CD4-positive, alpha-beta T cell treated with Interleukin-10 for 1 hour (primary cell): ENCODE results near the gene ZNF805.
"Not testable (repeated sequence)": the region's sequence is repeated elsewhere in the genome, so short reads cannot be mapped to it uniquely, and the experiment has no call there.

ENCODE experiments used
- DNase-seq: peaks from one replicate; pipeline ENCODE4 v3.0.0-alpha.2; 2020

The ZNF805 gene

GRCh38 chr19:57269515-57270250 is 29.3 kb downstream of the ZNF805 start:
- DNase-seq, result no peak

GRCh38 chr19:57271280-57271679 is 30.8 kb downstream of the ZNF805 start:
- DNase-seq, result no peak

GRCh38 chr19:57273014-57273413 is 32.6 kb downstream of the ZNF805 start:
- DNase-seq, result no peak

GRCh38 chr19:57276430-57276829 is 36.0 kb downstream of the ZNF805 start:
- no peak for DNase-seq

GRCh38 chr19:57278481-57278880 is 38.0 kb downstream of the ZNF805 start:
- not testable (repeated sequence) for DNase-seq

GRCh38 chr19:57279418-57280164 is 39.2 kb downstream of the ZNF805 start:
- peak; percentile 94 for DNase-seq

GRCh38 chr19:57280165-57280961 is 39.9 kb downstream of the ZNF805 start, which contains the start of gene ZNF460:
Gene ZNF460 (plus strand): TSS chr19:57280485. CDS start chr19:57280807, 322 bp downstream.
- peak; percentile 98 for DNase-seq

GRCh38 chr19:57280962-57281400 is 40.5 kb downstream of the ZNF805 start:
- DNase-seq, result peak; percentile 75

- DNase-seq, result no peak
Measured at GRCh38 chr19:57282011-57282643, 41.7 kb downstream of the ZNF805 start.

GRCh38 chr19:57288373-57288772 is 47.9 kb downstream of the ZNF805 start:
- DNase-seq, result no peak

GRCh38 chr19:57290970-57291369 is 50.5 kb downstream of the ZNF805 start:
- DNase-seq, result no peak

- DNase-seq, result no peak
Measured at GRCh38 chr19:57292547-57292946, 52.1 kb downstream of the ZNF805 start.

GRCh38 chr19:57293719-57294118 is 53.3 kb downstream of the ZNF805 start:
- DNase-seq, result no peak

- DNase-seq, result no peak
Measured at GRCh38 chr19:57302020-57302465, 61.6 kb downstream of the ZNF805 start.

- DNase-seq, result no peak
Measured at GRCh38 chr19:57302727-57303401, 62.4 kb downstream of the ZNF805 start.
